ENCODE measurements around the gene ZNF425. TPM values are rescaled to one million over a fixed set of nuclear protein-coding genes. Genes with fewer than 3 reads are reported as not detected.

The ZNF425 gene
- polyA plus RNA-seq, 3 donors: 0.15 to 0.17 TPM; not detected in 1

DNA sequence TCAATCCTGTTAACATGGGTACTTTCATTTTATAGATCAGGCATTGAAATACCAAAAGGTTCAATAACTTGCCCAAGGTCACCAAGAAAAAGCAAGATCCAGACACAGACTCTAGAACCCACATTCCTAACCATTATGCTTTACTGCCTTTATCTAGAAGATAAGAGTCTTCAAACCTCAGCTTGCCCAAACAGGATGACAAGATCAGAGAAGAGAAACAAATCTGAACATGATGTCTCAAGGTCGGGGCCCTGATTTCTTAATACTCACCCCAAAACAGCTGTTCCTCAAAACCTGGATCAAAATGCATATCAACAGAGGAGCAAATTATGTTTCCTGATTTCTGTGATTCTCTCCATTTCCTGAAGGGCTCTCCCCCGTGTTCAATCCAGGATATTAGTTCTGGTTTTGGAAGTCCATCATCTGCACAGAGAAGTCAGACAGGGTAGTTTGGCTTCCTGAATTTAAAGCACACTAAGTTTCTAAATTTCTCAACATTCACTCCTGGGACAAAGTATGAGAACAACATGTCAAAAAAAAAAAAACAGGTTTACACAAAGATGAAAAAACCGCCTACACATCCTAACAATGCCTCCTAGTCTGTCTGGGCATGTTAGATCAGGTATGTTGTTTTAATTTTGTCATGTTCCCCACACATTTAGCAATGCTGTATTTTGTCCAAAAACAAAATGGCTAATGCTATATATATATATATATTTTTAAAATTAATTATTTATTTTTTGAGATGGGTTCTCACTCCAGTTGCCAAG lies 51.8 kb downstream of the ZNF425 start:
- Mint-ChIP-seq H3K4me1 (peaks cover 9% of the 10 kb centered on the region), H3K4me3 (no peak overlapping the region), H3K36me3 (peaks cover 33 to 55% of the 10 kb centered on the region in 2 donors), H3K27me3 (ENCODE audit: low read depth in 3 of 3) (no peaks in the 10 kb centered on the region), H3K9me3 (peaks cover 0 to 6% (median 0%) of the 10 kb centered on the region in 7 donors), H3K27ac (peak overlapping the region; percentile 21 to 75 (median 61))
- Histone ChIP-seq H3K4me3 (replicated peaks in 1 of 3; ENCODE audit: low read depth in 2 of 3, low read length in 3 of 3) (no peak overlapping the region), H3K4me1 (ENCODE audit: control insufficient read depth in 1 of 2, insufficient read depth in 2 of 2, low read length in 2 of 2) (peaks cover 7 to 11% of the 10 kb centered on the region in 2 donors), H4K20me1 (ENCODE audit: insufficient read depth, low read length) (no peaks in the 10 kb centered on the region), H3K4me2 (replicated peaks; ENCODE audit: extremely low read depth, low read length, poor library complexity, severe bottlenecking) (no peak overlapping the region), H3K9ac (ENCODE audit: insufficient read depth, low read length, poor library complexity, severe bottlenecking) (no peak overlapping the region), H3K9me3 (replicated peaks in 1 of 2; ENCODE audit: control insufficient read depth in 1 of 2, insufficient read depth in 1 of 2, low read length in 2 of 2) (no peaks in the 10 kb centered on the region), H3K79me2 (ENCODE audit: insufficient read depth, low read length) (no peaks in the 10 kb centered on the region), H3K36me3 (replicated peaks in 1 of 2; ENCODE audit: control insufficient read depth in 1 of 2, insufficient read depth in 2 of 2, low read length in 2 of 2) (peaks cover 34 to 44% of the 10 kb centered on the region in 2 donors), H2AFZ (ENCODE audit: insufficient read depth, low read depth, low read length, poor library complexity, severe bottlenecking) (no peak overlapping the region), H3K27ac (ENCODE audit: low read depth in 1 of 2, low read length in 2 of 2) (peak overlapping the region in 1 of 2 donors; percentile 57), H3K27me3 (ENCODE audit: control insufficient read depth in 2 of 2, insufficient read depth in 2 of 2, low read length in 2 of 2) (no peaks in the 10 kb centered on the region)
- 13% methylated on average over 1 of the region's 3 CpGs for WGBS (ENCODE audit: insufficient coverage)
- DNase-seq: no peak
- TF ChIP-seq, protein P1, sequence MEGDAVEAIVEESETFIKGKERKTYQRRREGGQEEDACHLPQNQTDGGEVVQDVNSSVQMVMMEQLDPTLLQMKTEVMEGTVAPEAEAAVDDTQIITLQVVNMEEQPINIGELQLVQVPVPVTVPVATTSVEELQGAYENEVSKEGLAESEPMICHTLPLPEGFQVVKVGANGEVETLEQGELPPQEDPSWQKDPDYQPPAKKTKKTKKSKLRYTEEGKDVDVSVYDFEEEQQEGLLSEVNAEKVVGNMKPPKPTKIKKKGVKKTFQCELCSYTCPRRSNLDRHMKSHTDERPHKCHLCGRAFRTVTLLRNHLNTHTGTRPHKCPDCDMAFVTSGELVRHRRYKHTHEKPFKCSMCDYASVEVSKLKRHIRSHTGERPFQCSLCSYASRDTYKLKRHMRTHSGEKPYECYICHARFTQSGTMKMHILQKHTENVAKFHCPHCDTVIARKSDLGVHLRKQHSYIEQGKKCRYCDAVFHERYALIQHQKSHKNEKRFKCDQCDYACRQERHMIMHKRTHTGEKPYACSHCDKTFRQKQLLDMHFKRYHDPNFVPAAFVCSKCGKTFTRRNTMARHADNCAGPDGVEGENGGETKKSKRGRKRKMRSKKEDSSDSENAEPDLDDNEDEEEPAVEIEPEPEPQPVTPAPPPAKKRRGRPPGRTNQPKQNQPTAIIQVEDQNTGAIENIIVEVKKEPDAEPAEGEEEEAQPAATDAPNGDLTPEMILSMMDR (IDR thresholded peaks at IDR 0.05): no peak
- intact Hi-C loops (cut with micrococcal nuclease): no loop called here

DNA sequence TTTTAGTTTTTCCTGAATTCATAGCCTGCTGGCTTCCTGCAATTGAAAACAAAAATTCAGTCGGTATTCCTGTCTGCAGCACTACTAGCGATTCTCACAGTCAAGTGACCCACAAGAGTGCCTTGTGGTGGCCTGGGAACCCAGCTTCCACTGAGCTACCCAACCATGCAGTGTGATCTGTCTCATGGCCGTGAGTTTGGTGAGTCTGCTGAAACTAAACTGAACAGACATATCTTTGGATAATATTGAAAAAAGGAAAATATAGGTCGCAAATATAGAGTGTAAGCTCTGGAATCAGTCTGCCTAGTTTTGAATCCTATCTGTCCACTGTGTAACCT lies 53.7 kb downstream of the ZNF425 start:
- Histone ChIP-seq H4K20me1 (ENCODE audit: insufficient read depth, low read length) (no peaks in the 10 kb centered on the region), H3K4me2 (replicated peaks; ENCODE audit: extremely low read depth, low read length, poor library complexity, severe bottlenecking) (no peak overlapping the region)

More for the DNA sequence above, 53.7 kb downstream of the ZNF425 start:
- H3K9ac ChIP-seq (ENCODE audit: insufficient read depth, low read length, poor library complexity, severe bottlenecking): no peak overlapping the region
- H3K27ac ChIP-seq (ENCODE audit: low read depth in 1 of 2, low read length in 2 of 2): no peak overlapping the region
- H3K4me3 ChIP-seq (replicated peaks in 1 of 3; ENCODE audit: low read depth in 2 of 3, low read length in 3 of 3): no peak overlapping the region
- no peak overlapping the region for H3K4me3 Mint-ChIP-seq
- H3K4me1 ChIP-seq (ENCODE audit: control insufficient read depth in 1 of 2, insufficient read depth in 2 of 2, low read length in 2 of 2): peaks cover 7 to 11% of the 10 kb centered on the region in 2 donors
- H3K9me3 Mint-ChIP-seq: peaks cover 0 to 4% (median 0%) of the 10 kb centered on the region in 7 donors
- H3K79me2 ChIP-seq (ENCODE audit: insufficient read depth, low read length): no peaks in the 10 kb centered on the region
- WGBS (ENCODE audit: insufficient coverage): 89% methylated on average over 2 of the region's 4 CpGs
- no peak overlapping the region for H2AFZ ChIP-seq (ENCODE audit: insufficient read depth, low read depth, low read length, poor library complexity, severe bottlenecking)
- H3K27me3 Mint-ChIP-seq (ENCODE audit: low read depth in 3 of 3): peaks cover 0 to under 1% (median 0%) of the 10 kb centered on the region in 3 donors
- no peaks in the 10 kb centered on the region for H3K9me3 ChIP-seq (replicated peaks in 1 of 2; ENCODE audit: control insufficient read depth in 1 of 2, insufficient read depth in 1 of 2, low read length in 2 of 2)
- TF ChIP-seq, protein P1 (IDR thresholded peaks at IDR 0.05): no peak
- H3K27me3 ChIP-seq (ENCODE audit: control insufficient read depth in 2 of 2, insufficient read depth in 2 of 2, low read length in 2 of 2): no peaks in the 10 kb centered on the region
- intact Hi-C loops (cut with micrococcal nuclease): no loop called here
- peaks cover 9% of the 10 kb centered on the region for H3K4me1 Mint-ChIP-seq
- peaks cover 38 to 60% of the 10 kb centered on the region in 2 donors for H3K36me3 Mint-ChIP-seq
- H3K36me3 ChIP-seq (replicated peaks in 1 of 2; ENCODE audit: control insufficient read depth in 1 of 2, insufficient read depth in 2 of 2, low read length in 2 of 2): peaks cover 32 to 50% of the 10 kb centered on the region in 2 donors
- DNase-seq: no peak
- peak overlapping the region in 3 of 7 donors; percentile 18 to 61 (median 27) for H3K27ac Mint-ChIP-seq
